HepG2 (cell line): ENCODE data around the gene HCFC1. TPM values are rescaled to one million over a fixed set of nuclear protein-coding genes. Genes with fewer than 3 reads are reported as not detected.

Experiments used
- ATAC-seq: fragments of 200-7000 bp; cut with Tn5 transposase; 3 replicates; pipeline ENCODE4 v1.9.1; 2020; ENCODE audit warnings: mild to moderate bottlenecking, moderate library complexity
- BruUV-seq: library from RNA; stranded (reverse); fragments of 400-500 nt; replicated peaks from 2 replicates; lab custom pipeline; 2021; lab: Mats Ljungman, UMichigan
- CTCF ChIA-PET: fragments of 300-600 bp; formaldehyde crosslinking; extraction: SDS; loops from one replicate; lab custom pipeline; 2021; ENCODE audit warnings: low total read pairs, inconsistent platforms, low intra/inter-chr PET ratio; lab: Yijun Ruan, JAX
- POLR2A ChIA-PET: fragments of 350-600 bp; sonication (Branson Sonifier 250); formaldehyde crosslinking; loops from one replicate; lab custom pipeline; 2020; ENCODE audit warnings: antibody characterized with exemption, inconsistent platforms; lab: Yijun Ruan, JAX
- DNase-seq: peaks from one replicate; pipeline ENCODE4 v3.0.0-alpha.2; 2015; ENCODE audit warnings: low spot score
- FAIRE-seq: peaks from 3 replicates; lab custom pipeline; 2011; peaks lifted over from hg19 to GRCh38; lab: Jason Lieb, UNC
- H2AFZ ChIP-seq: one replicate; pipeline ENCODE4 v1.6.1; 2011; ENCODE audit warnings: low read length, inconsistent platforms
- H3K27ac ChIP-seq: fragments of 300-600 bp; 3 replicates; pipeline ENCODE4 v1.8.0; 2011; ENCODE audit warnings: mixed run types, mild to moderate bottlenecking, mixed read lengths, low read length, inconsistent platforms; ENCODE audit not compliant: insufficient read depth; ENCODE audit errors: extremely low read length
- H3K27me3 ChIP-seq, 2 experiments: fragments of 200-600 bp in 1 of 2; 2 replicates in 1 of 2; 3 replicates in 1 of 2; pipeline versions ENCODE4 v1.6.0 to v1.8.0; 2011; ENCODE audit warnings: low read length in 2 of 2, mild to moderate bottlenecking in 2 of 2, moderate library complexity in 2 of 2, inconsistent platforms in 1 of 2; ENCODE audit not compliant: insufficient read depth in 2 of 2, control insufficient read depth in 1 of 2
- H3K36me3 ChIP-seq, 2 experiments: fragments of 200-600 bp in 1 of 2; replicated peaks in 1 of 2; 2 replicates in 1 of 2; 3 replicates in 1 of 2; pipeline versions ENCODE4 v1.5.1 to v1.8.0; 2011; ENCODE audit warnings: low read length in 2 of 2, inconsistent platforms in 1 of 2; ENCODE audit not compliant: insufficient read depth in 2 of 2, control insufficient read depth in 1 of 2
- H3K4me1 ChIP-seq: 2 replicates; pipeline ENCODE4 v1.5.1; 2012; ENCODE audit warnings: low read length, inconsistent platforms; ENCODE audit not compliant: insufficient read depth
- H3K4me2 ChIP-seq: 2 replicates; pipeline ENCODE4 v1.6.0; 2011; ENCODE audit warnings: low read depth, low read length, inconsistent platforms
- H3K4me3 ChIP-seq, 3 experiments: fragments of 200-600 bp in 1 of 3; sonication (generic), shearing (Covaris generic) in 1 of 3; replicated peaks in 1 of 3; 2 replicates each; pipeline ENCODE4 v1.5.1; 2011 to 2016; ENCODE audit warnings: low read length in 3 of 3, inconsistent platforms in 2 of 3, low read depth in 2 of 3, mild to moderate bottlenecking in 2 of 3, control low read depth in 1 of 3, mixed read lengths in 1 of 3; ENCODE audit not compliant: insufficient read depth in 1 of 3
- H3K79me2 ChIP-seq: one replicate; pipeline ENCODE4 v1.6.1; 2011; ENCODE audit warnings: low read length, inconsistent platforms; ENCODE audit not compliant: insufficient read depth
- H3K9ac ChIP-seq: 2 replicates; pipeline ENCODE4 v1.6.0; 2011; ENCODE audit warnings: mild to moderate bottlenecking, low read depth, low read length, inconsistent platforms; ENCODE audit not compliant: insufficient read depth
- H3K9me3 ChIP-seq: 2 replicates; pipeline ENCODE4 v1.5.1; 2012; ENCODE audit warnings: mild to moderate bottlenecking, low read length
- H4K20me1 ChIP-seq: 2 replicates; pipeline ENCODE4 v1.6.0; 2011; ENCODE audit warnings: inconsistent platforms, mild to moderate bottlenecking, low read length, moderate library complexity; ENCODE audit not compliant: insufficient read depth
- AGO2 ChIP-seq: fragments of 200-400 bp; formaldehyde crosslinking; optimal IDR thresholded peaks from 2 replicates; pipeline ENCODE3; 2017; ENCODE audit warnings: mild to moderate bottlenecking, low read depth, low read length, moderate library complexity
- ARNT2 ChIP-seq: sonication (generic); formaldehyde crosslinking; IDR thresholded peaks from 2 replicates; pipeline ENCODE4 v1.8.0; 2022; ENCODE audit warnings: mild to moderate bottlenecking, low read depth, missing genetic modification reagents, moderate library complexity
- ATF4 ChIP-seq, 2 experiments: fragments of 450-650 bp in 1 of 2; sonication (generic) in 1 of 2; formaldehyde crosslinking; IDR thresholded peaks; 2 replicates each; pipeline versions ENCODE4 v1.5.0 to v1.8.0; 2020 to 2022; ENCODE audit warnings: mild to moderate bottlenecking in 1 of 2, missing genetic modification reagents in 1 of 2
- ELF1 ChIP-seq: sonication (generic); formaldehyde crosslinking; IDR thresholded peaks from 2 replicates; pipeline ENCODE4 v1.4.0; 2020; ENCODE audit warnings: missing genetic modification reagents
- ETV5 ChIP-seq: IDR thresholded peaks from 2 replicates; pipeline ENCODE4 v1.6.1; 2018; ENCODE audit warnings: missing biosample characterization, missing genetic modification reagents, inconsistent platforms, borderline replicate concordance
- KDM2A ChIP-seq: sonication (generic); formaldehyde crosslinking; IDR thresholded peaks from 2 replicates; pipeline ENCODE4 v1.4.0; 2020; ENCODE audit warnings: low read depth, missing genetic modification reagents, borderline replicate concordance
- NR2F6 ChIP-seq, 2 experiments: IDR thresholded peaks; 2 replicates each; pipeline ENCODE4 v1.6.1; 2016; ENCODE audit warnings: antibody characterized with exemption in 1 of 2, mild to moderate bottlenecking in 1 of 2
- PBX2 ChIP-seq: IDR thresholded peaks from 2 replicates; pipeline ENCODE4 v1.6.1; 2016; ENCODE audit warnings: control low read depth
- PHF8 ChIP-seq: sonication (generic); formaldehyde crosslinking; IDR thresholded peaks from 2 replicates; pipeline ENCODE4 v1.5.0; 2020; ENCODE audit warnings: missing genetic modification reagents
- UBTF ChIP-seq: sonication (generic); formaldehyde crosslinking; IDR thresholded peaks from 2 replicates; pipeline ENCODE4 v1.4.0; 2020; ENCODE audit warnings: mild to moderate bottlenecking, missing genetic modification reagents
- ZBTB2 ChIP-seq: sonication (generic); formaldehyde crosslinking; IDR thresholded peaks from 2 replicates; pipeline ENCODE4 v1.8.0; 2022; ENCODE audit warnings: low read depth, missing genetic modification reagents
- ZNF572 ChIP-seq: sonication (generic); formaldehyde crosslinking; IDR thresholded peaks from 2 replicates; pipeline ENCODE4 v1.5.1; 2020; ENCODE audit warnings: mild to moderate bottlenecking, missing genetic modification reagents
- ZNF619 ChIP-seq: sonication (generic); formaldehyde crosslinking; IDR thresholded peaks from 2 replicates; pipeline ENCODE4 v1.4.0; 2020; ENCODE audit warnings: mild to moderate bottlenecking, missing genetic modification reagents
- ZNF703 ChIP-seq: sonication (generic); formaldehyde crosslinking; IDR thresholded peaks from 2 replicates; pipeline ENCODE4 v1.5.1; 2020; ENCODE audit warnings: missing genetic modification reagents, mild to moderate bottlenecking, moderate library complexity, borderline replicate concordance
- ZNF772 ChIP-seq: sonication (generic); formaldehyde crosslinking; IDR thresholded peaks from 2 replicates; pipeline ENCODE4 v1.5.0; 2020; ENCODE audit warnings: mild to moderate bottlenecking, missing genetic modification reagents
- WGBS: methylation state at CpG from one replicate; pipeline ENCODE4 v1.1.6; 2017; ENCODE audit warnings: low lambda C conversion rate; 5-methylcytosine and 5-hydroxymethylcytosine counted together
- in situ Hi-C: cut with HindIII; loops from 2 replicates; pipeline ENCODE4 v1.10.0; 2017; ENCODE audit warnings: low pct_unique_long_range_greater_than_20kb; ENCODE audit not compliant: extremely low pct_ligation_motif_present
- intact Hi-C: fragments of 100-400 bp; cut with micrococcal nuclease; formaldehyde crosslinking; loops from one replicate; pipeline ENCODE4 v1.10.0; 2022; ENCODE audit not compliant: unreplicated experiment
- polyA plus RNA-seq, 8 experiments: library from polyadenylated mRNA; depleted of rRNA in 3 of 8; stranded (reverse) in 7 of 8; unstranded in 1 of 8; fragments of >200 nt; fragmentation: Illumina TruSeq in 4 of 8; extraction: Trizol in 4 of 8; gene quantifications; 2 replicates each; pipeline versions ENCODE4 v1.2.1 to v1.2.3, GENCODE V29; 2011 to 2016; ENCODE audit warnings: low read depth in 4 of 8, missing spikeins in 1 of 8, mixed read lengths in 1 of 8; ENCODE audit not compliant: insufficient read depth in 1 of 8
- total RNA-seq, 5 experiments: library from RNA; depleted of rRNA; stranded (reverse); fragments of >200 nt; fragmentation: Illumina TruSeq; extraction: Trizol; gene quantifications; 2 replicates each; pipeline ENCODE4 v1.2.3, GENCODE V29; 2016; ENCODE audit warnings: low read depth in 1 of 5

The HCFC1 gene
- total and polyA plus RNA-seq, 2 of the 13 experiments (the other 11 are each of a cell fraction or from before 2014, with no cell fraction given): 5.8 to 17.8 TPM

GRCh38 chrX:153934762-153935325, 36.8 kb downstream of the HCFC1 start, which contains the start of gene NAA10 (continued):
- TF ChIP-seq ZBTB2 (CRISPR knock-in tag): 0 out of 2 replicates have a peak, but pooled peaks have one; percentile 26
- TF ChIP-seq ELF1 (CRISPR knock-in tag): no peak
- 0 out of 2 replicates have a peak, but pooled peaks have one; percentile 15 for TF ChIP-seq ARNT2 (CRISPR knock-in tag)
- peak; percentile 44 for TF ChIP-seq PHF8 (CRISPR knock-in tag)

GRCh38 chrX:153934148-153934761, 37.4 kb downstream of the HCFC1 start:
- no peak for FAIRE-seq
- TSS peak; percentile 50 for BruUV-seq
- ChIA-PET CTCF (no interaction called here), POLR2A (interaction anchor here (1.2 to 2.6 kb wide), 5 partner anchors 8 to 207 kb away, joined by 4 to 20 read pairs (median 5); partner anchors contain the start of genes ARHGAP4 and RENBP)
- Histone ChIP-seq H3K27me3 (no peaks in the 10 kb centered on the region), H2AFZ (no peak overlapping the region), H4K20me1 (no peaks in the 10 kb centered on the region), H3K9me3 (no peaks in the 10 kb centered on the region), H3K36me3 (peaks cover 1 to 8% of the 10 kb centered on the region in 2 experiments; a peak in 1 of 5 replicates), H3K4me3 (peak overlapping the region; percentile 67 to 81 (median 80)), H3K4me2 (peak overlapping the region; percentile 76), H3K79me2 (peaks cover 9% of the 10 kb centered on the region), H3K27ac (peak overlapping the region; percentile 40), H3K9ac (peak overlapping the region; percentile 78), H3K4me1 (peaks cover 13% of the 10 kb centered on the region)
- no peak for DNase-seq
- TF ChIP-seq NR2F6 (IDR thresholded peaks at IDR 0.05) (no peak), NR2F6 (CRISPR knock-in tag; IDR thresholded peaks at IDR 0.05) (no peak), AGO2 (peak; percentile 30), ZNF703 (no peak), ATF4 (CRISPR knock-in tag; IDR thresholded peaks at IDR 0.05) (no peak), ETV5 (CRISPR knock-in tag) (no peak), UBTF (peak; percentile 36; the same call in 1 of the 2 replicates), ZNF572 (CRISPR knock-in tag) (no peak), PBX2 (CRISPR knock-in tag) (no peak), KDM2A (CRISPR knock-in tag) (peak; percentile 37; the same call in 1 of the 2 replicates), ARNT2 (CRISPR knock-in tag) (0 out of 2 replicates have a peak, but pooled peaks have one; percentile 16), ZNF772 (CRISPR knock-in tag) (no peak), ZNF619 (CRISPR knock-in tag) (no peak)
- no peak; the same call in 2 of the 3 replicates for ATAC-seq
- intact Hi-C loops: no loop called here
- in situ Hi-C loops: no loop called here
- WGBS: no CpG with 5 or more reads among the region's 33 CpGs
